ENCODE data around the gene ZDHHC1. TPM values are rescaled to one million over a fixed set of nuclear protein-coding genes. Genes with fewer than 3 reads are reported as not detected.

The ZDHHC1 gene
- total and polyA plus RNA-seq, 2 of the 13 experiments (the other 11 are each of a cell fraction or from before 2014, with no cell fraction given), result 0.51 to 1.1 TPM

- Histone ChIP-seq H3K4me2 (ENCODE audit: low read depth, low read length) (peak within 1 kb of the TSS; percentile 99), H4K20me1 (ENCODE audit: insufficient read depth, low read length) (no peaks in the 10 kb centered on the region), H2AFZ (ENCODE audit: low read length) (no peak within 1 kb of the TSS), H3K27ac (ENCODE audit: extremely low read length, insufficient read depth, low read length) (peak within 1 kb of the TSS; percentile 89), H3K9ac (ENCODE audit: insufficient read depth, low read depth, low read length) (peak within 1 kb of the TSS; percentile 79), H3K4me1 (ENCODE audit: insufficient read depth, low read length) (peaks cover 48% of the 10 kb centered on the region), H3K9me3 (ENCODE audit: low read length) (no peaks in the 10 kb centered on the region), H3K36me3 (replicated peaks in 1 of 2; ENCODE audit: control insufficient read depth in 1 of 2, insufficient read depth in 2 of 2, low read length in 2 of 2) (no peaks in the 10 kb centered on the region), H3K4me3 (replicated peaks in 1 of 3; ENCODE audit: insufficient read depth in 1 of 3, low read depth in 2 of 3, low read length in 3 of 3) (peak within 1 kb of the TSS; percentile 67 to 92 (median 79)), H3K79me2 (ENCODE audit: insufficient read depth, low read length) (no peaks in the 10 kb centered on the region), H3K27me3 (ENCODE audit: control insufficient read depth in 1 of 2, insufficient read depth in 2 of 2, low read length in 2 of 2) (peaks cover 2 to 7% of the 10 kb centered on the region in 2 experiments; a peak in 1 of 5 replicates)
- FAIRE-seq (no peak), ATAC-seq (peak; percentile 58), DNase-seq (ENCODE audit: low spot score) (peak; percentile 77)
- WGBS (ENCODE audit: low lambda C conversion rate), result under 1% methylated on average over 10 of the region's 87 CpGs
- intact Hi-C loops (cut with micrococcal nuclease; ENCODE audit: unreplicated experiment), result no loop called here
- CTCF ChIA-PET (ENCODE audit: low intra/inter-chr PET ratio, low total read pairs), result interaction anchor here (6.5 kb wide), 1 partner anchor 35 kb away, joined by 98 read pairs; no protein-coding TSS in a partner anchor
- TSS peak; percentile 36 for BruUV-seq (replicated peaks)
- POLR2A ChIA-PET, result interaction anchor here (0.7 to 5.5 kb wide), 19 partner anchors 9 to 600 kb away, joined by 3 to 182 read pairs (median 4); partner anchors contain the start of genes ACD, ATP6V0D1, FHOD1 and KCTD19
- in situ Hi-C loops (cut with HindIII; ENCODE audit: extremely low pct_ligation_motif_present, low pct_unique_long_range_greater_than_20kb), result loop anchor here (5.0 kb wide), 1 partner anchor 36 kb away; no protein-coding TSS in a partner anchor
- TF ChIP-seq ZNF160 (CRISPR knock-in tag; IDR thresholded peaks at IDR 0.05) (no peak), ISL2 (CRISPR knock-in tag; IDR thresholded peaks at IDR 0.05) (no peak), NAIF1 (CRISPR knock-in tag; IDR thresholded peaks at IDR 0.05; ENCODE audit: borderline replicate concordance) (no peak), CBX2 (IDR thresholded peaks at IDR 0.05; ENCODE audit: low read depth, low read length) (no peak), CBX2 (CRISPR knock-in tag; IDR thresholded peaks at IDR 0.05; ENCODE audit: low read depth) (no peak), CHD4 (IDR thresholded peaks at IDR 0.05; ENCODE audit: borderline replicate concordance, low read length) (no peak), MATR3 (CRISPR knock-in tag; IDR thresholded peaks at IDR 0.05) (no peak), MTERF4 (CRISPR knock-in tag; IDR thresholded peaks at IDR 0.05) (no peak), PCBP2 (optimal IDR thresholded peaks at IDR 0.05; ENCODE audit: low read depth, low read length, poor library complexity, severe bottlenecking) (no peak), RBM39 (IDR thresholded peaks at IDR 0.05; ENCODE audit: low read depth, low read length, poor library complexity, severe bottlenecking) (no peak), ZKSCAN5 (CRISPR knock-in tag; IDR thresholded peaks at IDR 0.05) (no peak), SMARCE1 (IDR thresholded peaks at IDR 0.05; ENCODE audit: borderline replicate concordance) (no peak), POLR2AphosphoS2 (IDR thresholded peaks at IDR 0.05; ENCODE audit: low read depth, low read length) (no peak), MIER2 (CRISPR knock-in tag; IDR thresholded peaks at IDR 0.05) (no peak), NFIB (CRISPR knock-in tag; IDR thresholded peaks at IDR 0.05; ENCODE audit: borderline replicate concordance) (no peak)
- TF ChIP-seq, protein P1, sequence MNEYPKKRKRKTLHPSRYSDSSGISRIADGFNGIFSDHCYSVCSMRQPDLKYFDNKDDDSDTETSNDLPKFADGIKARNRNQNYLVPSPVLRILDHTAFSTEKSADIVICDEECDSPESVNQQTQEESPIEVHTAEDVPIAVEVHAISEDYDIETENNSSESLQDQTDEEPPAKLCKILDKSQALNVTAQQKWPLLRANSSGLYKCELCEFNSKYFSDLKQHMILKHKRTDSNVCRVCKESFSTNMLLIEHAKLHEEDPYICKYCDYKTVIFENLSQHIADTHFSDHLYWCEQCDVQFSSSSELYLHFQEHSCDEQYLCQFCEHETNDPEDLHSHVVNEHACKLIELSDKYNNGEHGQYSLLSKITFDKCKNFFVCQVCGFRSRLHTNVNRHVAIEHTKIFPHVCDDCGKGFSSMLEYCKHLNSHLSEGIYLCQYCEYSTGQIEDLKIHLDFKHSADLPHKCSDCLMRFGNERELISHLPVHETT (CRISPR knock-in tag; conservative IDR thresholded peaks at IDR 0.05), result no peak
- TF ChIP-seq, protein P2, sequence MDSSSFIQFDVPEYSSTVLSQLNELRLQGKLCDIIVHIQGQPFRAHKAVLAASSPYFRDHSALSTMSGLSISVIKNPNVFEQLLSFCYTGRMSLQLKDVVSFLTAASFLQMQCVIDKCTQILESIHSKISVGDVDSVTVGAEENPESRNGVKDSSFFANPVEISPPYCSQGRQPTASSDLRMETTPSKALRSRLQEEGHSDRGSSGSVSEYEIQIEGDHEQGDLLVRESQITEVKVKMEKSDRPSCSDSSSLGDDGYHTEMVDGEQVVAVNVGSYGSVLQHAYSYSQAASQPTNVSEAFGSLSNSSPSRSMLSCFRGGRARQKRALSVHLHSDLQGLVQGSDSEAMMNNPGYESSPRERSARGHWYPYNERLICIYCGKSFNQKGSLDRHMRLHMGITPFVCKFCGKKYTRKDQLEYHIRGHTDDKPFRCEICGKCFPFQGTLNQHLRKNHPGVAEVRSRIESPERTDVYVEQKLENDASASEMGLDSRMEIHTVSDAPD (CRISPR knock-in tag; IDR thresholded peaks at IDR 0.05), result no peak
These were observed 14.9 kb upstream of the ZDHHC1 start, which contains the start of gene HSD11B2 for GRCh38 chr16:67430977-67431774. TSS of gene HSD11B2 (plus strand) at chr16:67431121. CDS start at chr16:67431249, 128 bp downstream.

Data from HepG2 (cell line).